ENCODE data around the gene CCSER1. TPM values are rescaled to one million over a fixed set of nuclear protein-coding genes. Genes with fewer than 3 reads are reported as not detected.

The CCSER1 gene
- polyA plus RNA-seq, 3 donors: 0.09 to 0.75 (median 0.13) TPM

DNA sequence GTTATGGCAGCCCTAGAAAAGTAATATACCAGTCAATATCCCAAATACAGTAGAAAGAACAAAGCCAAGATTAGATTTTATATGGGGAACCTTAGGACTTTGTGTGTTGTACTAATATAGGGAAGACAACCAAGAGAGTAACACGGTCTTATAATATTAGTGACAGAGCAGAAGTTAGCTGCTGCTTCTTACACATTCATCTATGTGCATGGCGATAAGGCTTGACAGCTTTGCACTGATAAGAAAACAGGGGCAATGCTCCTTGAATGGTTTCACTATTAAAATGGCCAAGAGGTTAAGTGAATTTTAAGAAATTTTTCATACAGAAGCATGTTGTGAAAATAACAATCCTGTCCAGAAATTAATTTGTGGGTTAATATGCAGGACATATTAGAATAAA lies 521.6 kb downstream of the CCSER1 start:
- Histone ChIP-seq H3K27ac (ENCODE audit: low read depth in 1 of 2, low read length in 2 of 2) (no peak overlapping the region), H4K20me1 (ENCODE audit: insufficient read depth, low read length) (no peaks in the 10 kb centered on the region), H3K4me2 (replicated peaks; ENCODE audit: extremely low read depth, low read length, poor library complexity, severe bottlenecking) (no peak overlapping the region), H3K9me3 (replicated peaks in 1 of 2; ENCODE audit: control insufficient read depth in 1 of 2, insufficient read depth in 1 of 2, low read length in 2 of 2) (no peaks in the 10 kb centered on the region), H3K9ac (ENCODE audit: insufficient read depth, low read length, poor library complexity, severe bottlenecking) (no peak overlapping the region), H3K79me2 (ENCODE audit: insufficient read depth, low read length) (no peaks in the 10 kb centered on the region), H3K4me3 (replicated peaks in 1 of 3; ENCODE audit: low read depth in 2 of 3, low read length in 3 of 3) (no peak overlapping the region), H3K27me3 (ENCODE audit: control insufficient read depth in 2 of 2, insufficient read depth in 2 of 2, low read length in 2 of 2) (no peaks in the 10 kb centered on the region), H3K36me3 (replicated peaks in 1 of 2; ENCODE audit: control insufficient read depth in 1 of 2, insufficient read depth in 2 of 2, low read length in 2 of 2) (no peaks in the 10 kb centered on the region), H2AFZ (ENCODE audit: insufficient read depth, low read depth, low read length, poor library complexity, severe bottlenecking) (no peak overlapping the region), H3K4me1 (ENCODE audit: control insufficient read depth in 1 of 2, insufficient read depth in 2 of 2, low read length in 2 of 2) (no peaks in the 10 kb centered on the region)
- H3K4me3 Mint-ChIP-seq: no peak overlapping the region
- no peaks in the 10 kb centered on the region for H3K36me3 Mint-ChIP-seq
- no CpG with 5 or more reads among the region's 2 CpGs for WGBS (ENCODE audit: insufficient coverage)
- no peak for DNase-seq
- intact Hi-C loops (cut with micrococcal nuclease): no loop called here
- TF ChIP-seq, protein P1, sequence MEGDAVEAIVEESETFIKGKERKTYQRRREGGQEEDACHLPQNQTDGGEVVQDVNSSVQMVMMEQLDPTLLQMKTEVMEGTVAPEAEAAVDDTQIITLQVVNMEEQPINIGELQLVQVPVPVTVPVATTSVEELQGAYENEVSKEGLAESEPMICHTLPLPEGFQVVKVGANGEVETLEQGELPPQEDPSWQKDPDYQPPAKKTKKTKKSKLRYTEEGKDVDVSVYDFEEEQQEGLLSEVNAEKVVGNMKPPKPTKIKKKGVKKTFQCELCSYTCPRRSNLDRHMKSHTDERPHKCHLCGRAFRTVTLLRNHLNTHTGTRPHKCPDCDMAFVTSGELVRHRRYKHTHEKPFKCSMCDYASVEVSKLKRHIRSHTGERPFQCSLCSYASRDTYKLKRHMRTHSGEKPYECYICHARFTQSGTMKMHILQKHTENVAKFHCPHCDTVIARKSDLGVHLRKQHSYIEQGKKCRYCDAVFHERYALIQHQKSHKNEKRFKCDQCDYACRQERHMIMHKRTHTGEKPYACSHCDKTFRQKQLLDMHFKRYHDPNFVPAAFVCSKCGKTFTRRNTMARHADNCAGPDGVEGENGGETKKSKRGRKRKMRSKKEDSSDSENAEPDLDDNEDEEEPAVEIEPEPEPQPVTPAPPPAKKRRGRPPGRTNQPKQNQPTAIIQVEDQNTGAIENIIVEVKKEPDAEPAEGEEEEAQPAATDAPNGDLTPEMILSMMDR (IDR thresholded peaks at IDR 0.05): no peak
- H3K27ac Mint-ChIP-seq: no peak overlapping the region
- H3K9me3 Mint-ChIP-seq: peaks cover 2 to 8% (median 3%) of the 10 kb centered on the region in 7 donors
- H3K27me3 Mint-ChIP-seq (ENCODE audit: low read depth in 3 of 3): peaks cover 0 to 3% (median 0%) of the 10 kb centered on the region in 3 donors
- no peaks in the 10 kb centered on the region for H3K4me1 Mint-ChIP-seq

DNA sequence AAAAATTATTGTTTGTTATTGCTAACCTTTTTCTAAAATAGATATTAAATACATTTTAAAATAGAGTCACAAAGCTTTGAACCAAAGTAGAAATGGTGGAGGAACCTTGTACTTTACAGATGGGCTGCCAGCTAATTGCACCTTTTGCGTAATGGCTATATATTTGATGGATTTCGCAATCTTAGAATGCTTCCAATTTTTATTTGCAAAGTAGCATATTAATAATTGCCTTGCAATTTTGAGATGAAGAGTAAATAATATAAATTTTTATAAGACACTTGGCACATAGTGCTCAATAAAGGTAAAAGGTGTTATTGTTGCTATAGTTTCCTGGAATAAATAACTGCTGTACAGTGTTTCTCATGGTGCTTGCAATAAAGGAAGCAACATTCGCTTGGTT lies 533.5 kb downstream of the CCSER1 start:
- Histone ChIP-seq H3K4me3 (replicated peaks in 1 of 3; ENCODE audit: low read depth in 2 of 3, low read length in 3 of 3) (no peak overlapping the region), H3K4me1 (ENCODE audit: control insufficient read depth in 1 of 2, insufficient read depth in 2 of 2, low read length in 2 of 2) (no peaks in the 10 kb centered on the region), H3K9ac (ENCODE audit: insufficient read depth, low read length, poor library complexity, severe bottlenecking) (no peak overlapping the region), H3K36me3 (replicated peaks in 1 of 2; ENCODE audit: control insufficient read depth in 1 of 2, insufficient read depth in 2 of 2, low read length in 2 of 2) (no peaks in the 10 kb centered on the region), H3K79me2 (ENCODE audit: insufficient read depth, low read length) (no peaks in the 10 kb centered on the region), H2AFZ (ENCODE audit: insufficient read depth, low read depth, low read length, poor library complexity, severe bottlenecking) (no peak overlapping the region), H4K20me1 (ENCODE audit: insufficient read depth, low read length) (no peaks in the 10 kb centered on the region), H3K27me3 (ENCODE audit: control insufficient read depth in 2 of 2, insufficient read depth in 2 of 2, low read length in 2 of 2) (no peaks in the 10 kb centered on the region), H3K4me2 (replicated peaks; ENCODE audit: extremely low read depth, low read length, poor library complexity, severe bottlenecking) (no peak overlapping the region), H3K27ac (ENCODE audit: low read depth in 1 of 2, low read length in 2 of 2) (no peak overlapping the region), H3K9me3 (replicated peaks in 1 of 2; ENCODE audit: control insufficient read depth in 1 of 2, insufficient read depth in 1 of 2, low read length in 2 of 2) (no peaks in the 10 kb centered on the region)
- intact Hi-C loops (cut with micrococcal nuclease): no loop called here
- WGBS (ENCODE audit: insufficient coverage): no CpG with 5 or more reads among the region's 3 CpGs
- no peak for DNase-seq
- TF ChIP-seq, protein P1 (IDR thresholded peaks at IDR 0.05): no peak
- Mint-ChIP-seq H3K9me3 (peaks cover 0 to 9% (median 5%) of the 10 kb centered on the region in 7 donors), H3K4me3 (no peak overlapping the region), H3K27ac (no peak overlapping the region), H3K36me3 (no peaks in the 10 kb centered on the region), H3K4me1 (no peaks in the 10 kb centered on the region), H3K27me3 (ENCODE audit: low read depth in 3 of 3) (no peaks in the 10 kb centered on the region)

Data from CD14-positive monocyte (primary cell).